GM19025 (cell line): ENCODE results near the gene CRTC1.

ENCODE experiments used
- ATAC-seq: cut with Tn5 transposase; IDR thresholded peaks from one replicate; pipeline ENCODE4 v1.9.1; 2021; ENCODE audit warnings: mild to moderate bottlenecking, low read depth, moderate library complexity; ENCODE audit not compliant: unreplicated experiment

Gene CRTC1

GRCh38 chr19:18831524-18832305, 148.2 kb downstream of the CRTC1 start, which contains the start of gene UPF1:
Gene UPF1, plus strand, starts transcription at chr19:18831959. Its CDS starts 251 bp downstream, at chr19:18832210.
- peak; percentile 79 for ATAC-seq
